ENCODE data around the gene TTBK1.
"Not testable (repeated sequence)": the region's sequence is repeated elsewhere in the genome, so short reads cannot be mapped to it uniquely, and the experiment has no call there.

TTBK1 gene

GRCh38 chr6:43290339-43290904 lies 47.1 kb downstream of the TTBK1 start:
- DNase-seq = no peak

- no peak for DNase-seq
Observed at GRCh38 chr6:43290905-43291355, 47.6 kb downstream of the TTBK1 start.

- no peak for DNase-seq
Observed at GRCh38 chr6:43291708-43292107, 48.4 kb downstream of the TTBK1 start.

- no peak for DNase-seq
Observed at GRCh38 chr6:43292341-43292740, 49.1 kb downstream of the TTBK1 start.

- no peak for DNase-seq
Observed at GRCh38 chr6:43292763-43293318, 49.6 kb downstream of the TTBK1 start.

GRCh38 chr6:43293698-43294097 lies 50.4 kb downstream of the TTBK1 start:
- DNase-seq = no peak

- DNase-seq = no peak
Observed at GRCh38 chr6:43294536-43294935, 51.3 kb downstream of the TTBK1 start.

GRCh38 chr6:43295456-43295855 lies 52.2 kb downstream of the TTBK1 start:
- no peak for DNase-seq

GRCh38 chr6:43296780-43297497 lies 53.7 kb downstream of the TTBK1 start:
- no peak for DNase-seq

GRCh38 chr6:43297644-43298564 lies 54.6 kb downstream of the TTBK1 start, which contains the start of gene SLC22A7:
Gene SLC22A7, plus strand, starts transcription at chr6:43298260. Its CDS starts 99 bp downstream, at chr6:43298359.
- DNase-seq = no peak

- DNase-seq = no peak
Observed at GRCh38 chr6:43298565-43299337, 55.5 kb downstream of the TTBK1 start.

GRCh38 chr6:43299338-43300293 lies 56.3 kb downstream of the TTBK1 start:
- no peak for DNase-seq

- DNase-seq = no peak
Observed at GRCh38 chr6:43301081-43301870, 58.0 kb downstream of the TTBK1 start.

- no peak for DNase-seq
Observed at GRCh38 chr6:43302126-43302525, 58.8 kb downstream of the TTBK1 start.

- not testable (repeated sequence) for DNase-seq
Observed at GRCh38 chr6:43303006-43303405, 59.7 kb downstream of the TTBK1 start.

- DNase-seq = no peak
Observed at GRCh38 chr6:43303751-43304331, 60.6 kb downstream of the TTBK1 start.

GRCh38 chr6:43304361-43304760 lies 61.1 kb downstream of the TTBK1 start:
- DNase-seq = no peak

- DNase-seq = no peak
Observed at GRCh38 chr6:43304882-43305281, 61.6 kb downstream of the TTBK1 start.

GRCh38 chr6:43306086-43306485 lies 62.8 kb downstream of the TTBK1 start:
- no peak for DNase-seq
